ENCODE data around the gene SMARCAD1. TPM values are rescaled to one million over a fixed set of nuclear protein-coding genes. Genes with fewer than 3 reads are reported as not detected.

The SMARCAD1 gene
- total and polyA plus RNA-seq, 9 of the 15 experiments (the other 6 are each of a cell fraction or from before 2014, with no cell fraction given), result 11.2 to 52.2 (median 34.6) TPM

DNA sequence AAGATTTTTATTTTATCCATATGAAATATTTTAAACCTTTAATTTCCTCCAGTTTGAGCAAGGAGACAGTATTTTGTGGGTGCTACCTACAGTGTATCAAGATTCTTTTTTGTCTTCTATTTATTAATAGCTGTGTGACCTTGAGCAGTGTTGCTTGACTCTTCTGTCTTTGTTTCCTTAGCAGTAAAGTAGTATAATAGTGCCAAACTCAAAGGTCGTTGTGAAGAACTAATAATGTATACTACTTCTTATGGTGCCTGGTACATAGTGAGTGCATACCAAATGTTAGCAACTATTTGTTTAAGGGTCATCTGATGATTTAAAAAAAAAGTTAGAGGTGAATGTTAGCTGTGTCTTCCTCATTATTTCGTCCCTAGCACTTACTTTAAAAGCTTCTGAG is 30.5 kb downstream of the SMARCAD1 start:
- DNase-seq (ENCODE audit: extremely low read depth in 1 of 4, low spot score in 3 of 4) (no peak), FAIRE-seq (no peak), ATAC-seq (no peak)
- H3K27ac ChIP-seq (ENCODE audit: extremely low read depth, low read depth, low read length), result no peak overlapping the region
- no TSS peak for BruUV-seq (replicated peaks)
- ChIA-PET POLR2A (no interaction called here), CTCF (ENCODE audit: low intra/inter-chr PET ratio) (no interaction called here)
- H3K4me1 ChIP-seq (replicated peaks in 1 of 2; ENCODE audit: control insufficient read depth in 2 of 2, insufficient read depth in 2 of 2, low read length in 2 of 2), result no peaks in the 10 kb centered on the region
- intact Hi-C loops (cut with micrococcal nuclease), result no loop called here
- TF ChIP-seq NCOA2 (IDR thresholded peaks at IDR 0.05; ENCODE audit: partially characterized antibody in 2 of 2), result no peak
- TF ChIP-seq KDM5B (IDR thresholded peaks at IDR 0.05; ENCODE audit: insufficient replicate concordance, low read depth, low read length), result no peak
- no peaks in the 10 kb centered on the region for H3K9me1 ChIP-seq (ENCODE audit: control insufficient read depth, insufficient read depth, low read length)
- no peak overlapping the region for H3K4me3 ChIP-seq
- no peaks in the 10 kb centered on the region for H3K27me3 ChIP-seq (ENCODE audit: control insufficient read depth in 2 of 2, insufficient read depth in 2 of 2, low read length in 2 of 2)
- H3K36me3 ChIP-seq (ENCODE audit: control insufficient read depth, insufficient read depth, low read length), result peaks cover 93% of the 10 kb centered on the region
- in situ Hi-C loops (cut with MboI), result no loop called here
- H3K79me2 ChIP-seq (ENCODE audit: control insufficient read depth, insufficient read depth, low read length), result no peaks in the 10 kb centered on the region
- H3K9me3 ChIP-seq (replicated peaks; ENCODE audit: control insufficient read depth, insufficient read depth, low read depth, low read length), result no peaks in the 10 kb centered on the region
- H3K9ac ChIP-seq (ENCODE audit: insufficient read depth in 1 of 2, low read depth in 2 of 2, low read length in 2 of 2), result no peak overlapping the region
- no peaks in the 10 kb centered on the region for H4K20me1 ChIP-seq (replicated peaks; ENCODE audit: control insufficient read depth, insufficient read depth, low read length)
- H3K4me2 ChIP-seq (ENCODE audit: insufficient read depth, low read length), result no peak overlapping the region
- WGBS (ENCODE audit: insufficient coverage, low coverage, missing lambda C conversion rate), result 84% methylated on average over 2 of the region's 2 CpGs
- H2AFZ ChIP-seq (ENCODE audit: low read depth, low read length), result no peak overlapping the region

DNA sequence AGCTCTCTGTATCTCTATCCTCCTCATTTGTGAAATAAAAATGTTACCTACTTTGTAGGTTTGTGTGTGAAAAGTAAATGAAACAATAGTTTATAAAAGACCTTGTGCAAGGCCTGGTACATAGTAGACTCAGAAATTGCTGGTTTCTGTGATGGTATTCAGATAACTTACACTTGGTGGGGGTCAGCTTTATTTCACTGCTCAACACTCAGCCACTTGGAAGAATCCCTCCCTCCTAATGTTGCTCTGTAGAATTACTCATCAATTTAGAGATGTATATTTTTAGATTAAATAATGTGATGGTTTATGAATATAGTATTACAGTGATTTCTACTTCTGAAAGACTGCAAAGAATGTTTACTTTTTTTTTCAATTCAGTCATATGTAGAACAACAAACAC is 32.7 kb downstream of the SMARCAD1 start:
- Histone ChIP-seq H3K4me2 (ENCODE audit: insufficient read depth, low read length) (no peak overlapping the region), H4K20me1 (replicated peaks; ENCODE audit: control insufficient read depth, insufficient read depth, low read length) (no peaks in the 10 kb centered on the region), H3K4me3 (no peak overlapping the region), H3K9me1 (ENCODE audit: control insufficient read depth, insufficient read depth, low read length) (no peaks in the 10 kb centered on the region), H3K4me1 (replicated peaks in 1 of 2; ENCODE audit: control insufficient read depth in 2 of 2, insufficient read depth in 2 of 2, low read length in 2 of 2) (no peaks in the 10 kb centered on the region), H3K27me3 (ENCODE audit: control insufficient read depth in 2 of 2, insufficient read depth in 2 of 2, low read length in 2 of 2) (no peaks in the 10 kb centered on the region), H3K36me3 (ENCODE audit: control insufficient read depth, insufficient read depth, low read length) (peaks cover 91% of the 10 kb centered on the region), H3K9ac (ENCODE audit: insufficient read depth in 1 of 2, low read depth in 2 of 2, low read length in 2 of 2) (no peak overlapping the region), H3K79me2 (ENCODE audit: control insufficient read depth, insufficient read depth, low read length) (no peaks in the 10 kb centered on the region), H3K9me3 (replicated peaks; ENCODE audit: control insufficient read depth, insufficient read depth, low read depth, low read length) (no peaks in the 10 kb centered on the region), H2AFZ (ENCODE audit: low read depth, low read length) (no peak overlapping the region), H3K27ac (ENCODE audit: extremely low read depth, low read depth, low read length) (no peak overlapping the region)
- in situ Hi-C loops (cut with MboI) (no loop called here), intact Hi-C loops (cut with micrococcal nuclease) (no loop called here)
- POLR2A ChIA-PET, result no interaction called here
- no peak for ATAC-seq
- no peak for FAIRE-seq
- no peak for DNase-seq (ENCODE audit: extremely low read depth in 1 of 4, low spot score in 3 of 4)
- BruUV-seq (replicated peaks), result no TSS peak
- CTCF ChIA-PET (ENCODE audit: low intra/inter-chr PET ratio), result no interaction called here
- TF ChIP-seq, protein P1, sequence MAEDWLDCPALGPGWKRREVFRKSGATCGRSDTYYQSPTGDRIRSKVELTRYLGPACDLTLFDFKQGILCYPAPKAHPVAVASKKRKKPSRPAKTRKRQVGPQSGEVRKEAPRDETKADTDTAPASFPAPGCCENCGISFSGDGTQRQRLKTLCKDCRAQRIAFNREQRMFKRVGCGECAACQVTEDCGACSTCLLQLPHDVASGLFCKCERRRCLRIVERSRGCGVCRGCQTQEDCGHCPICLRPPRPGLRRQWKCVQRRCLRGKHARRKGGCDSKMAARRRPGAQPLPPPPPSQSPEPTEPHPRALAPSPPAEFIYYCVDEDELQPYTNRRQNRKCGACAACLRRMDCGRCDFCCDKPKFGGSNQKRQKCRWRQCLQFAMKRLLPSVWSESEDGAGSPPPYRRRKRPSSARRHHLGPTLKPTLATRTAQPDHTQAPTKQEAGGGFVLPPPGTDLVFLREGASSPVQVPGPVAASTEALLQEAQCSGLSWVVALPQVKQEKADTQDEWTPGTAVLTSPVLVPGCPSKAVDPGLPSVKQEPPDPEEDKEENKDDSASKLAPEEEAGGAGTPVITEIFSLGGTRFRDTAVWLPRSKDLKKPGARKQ (CRISPR knock-in tag; IDR thresholded peaks at IDR 0.05), result no peak
- TF ChIP-seq ARID2 (IDR thresholded peaks at IDR 0.05) (no peak), KLF6 (CRISPR knock-in tag; IDR thresholded peaks at IDR 0.05; ENCODE audit: borderline replicate concordance) (no peak)
- TF ChIP-seq, protein P2, sequence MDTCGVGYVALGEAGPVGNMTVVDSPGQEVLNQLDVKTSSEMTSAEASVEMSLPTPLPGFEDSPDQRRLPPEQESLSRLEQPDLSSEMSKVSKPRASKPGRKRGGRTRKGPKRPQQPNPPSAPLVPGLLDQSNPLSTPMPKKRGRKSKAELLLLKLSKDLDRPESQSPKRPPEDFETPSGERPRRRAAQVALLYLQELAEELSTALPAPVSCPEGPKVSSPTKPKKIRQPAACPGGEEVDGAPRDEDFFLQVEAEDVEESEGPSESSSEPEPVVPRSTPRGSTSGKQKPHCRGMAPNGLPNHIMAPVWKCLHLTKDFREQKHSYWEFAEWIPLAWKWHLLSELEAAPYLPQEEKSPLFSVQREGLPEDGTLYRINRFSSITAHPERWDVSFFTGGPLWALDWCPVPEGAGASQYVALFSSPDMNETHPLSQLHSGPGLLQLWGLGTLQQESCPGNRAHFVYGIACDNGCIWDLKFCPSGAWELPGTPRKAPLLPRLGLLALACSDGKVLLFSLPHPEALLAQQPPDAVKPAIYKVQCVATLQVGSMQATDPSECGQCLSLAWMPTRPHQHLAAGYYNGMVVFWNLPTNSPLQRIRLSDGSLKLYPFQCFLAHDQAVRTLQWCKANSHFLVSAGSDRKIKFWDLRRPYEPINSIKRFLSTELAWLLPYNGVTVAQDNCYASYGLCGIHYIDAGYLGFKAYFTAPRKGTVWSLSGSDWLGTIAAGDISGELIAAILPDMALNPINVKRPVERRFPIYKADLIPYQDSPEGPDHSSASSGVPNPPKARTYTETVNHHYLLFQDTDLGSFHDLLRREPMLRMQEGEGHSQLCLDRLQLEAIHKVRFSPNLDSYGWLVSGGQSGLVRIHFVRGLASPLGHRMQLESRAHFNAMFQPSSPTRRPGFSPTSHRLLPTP (IDR thresholded peaks at IDR 0.05; ENCODE audit: borderline replicate concordance, extremely low read depth, insufficient read length), result no peak

All from K562 (cell line).